HG03103 (cell line): Measurements from ENCODE around the gene GLUL.

ENCODE experiments used
- ATAC-seq: cut with Tn5 transposase; IDR thresholded peaks from one replicate; pipeline ENCODE4 v1.9.1; 2021; ENCODE audit warnings: low read depth; ENCODE audit not compliant: unreplicated experiment

Gene GLUL

GRCh38 chr1:182391362-182392049, at the start of gene GLUL:
GLUL (minus strand) TSS chr1:182391790; CDS start chr1:182388737, 3,053 bp downstream.
- ATAC-seq: peak; percentile 73

DNA sequence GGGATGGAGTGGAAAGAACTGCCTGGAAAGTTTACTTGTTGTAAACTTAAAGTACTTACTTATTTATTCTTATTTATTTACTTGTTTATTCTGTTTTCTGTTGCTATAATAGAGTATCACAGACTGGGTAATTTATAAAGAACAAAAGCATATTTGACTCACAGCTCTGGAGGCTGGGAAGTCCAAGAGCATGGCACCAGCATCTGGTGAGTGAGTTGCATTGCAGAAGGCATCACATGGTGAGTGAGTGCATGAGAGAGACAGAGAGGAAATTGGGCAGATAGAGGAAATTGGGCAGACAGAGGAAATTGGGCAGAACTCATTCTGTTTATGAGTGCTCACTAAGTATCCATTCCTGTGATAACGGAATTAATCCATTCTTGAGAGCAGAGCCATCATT, 46.7 kb upstream of the GLUL start:
- ATAC-seq: no peak

DNA sequence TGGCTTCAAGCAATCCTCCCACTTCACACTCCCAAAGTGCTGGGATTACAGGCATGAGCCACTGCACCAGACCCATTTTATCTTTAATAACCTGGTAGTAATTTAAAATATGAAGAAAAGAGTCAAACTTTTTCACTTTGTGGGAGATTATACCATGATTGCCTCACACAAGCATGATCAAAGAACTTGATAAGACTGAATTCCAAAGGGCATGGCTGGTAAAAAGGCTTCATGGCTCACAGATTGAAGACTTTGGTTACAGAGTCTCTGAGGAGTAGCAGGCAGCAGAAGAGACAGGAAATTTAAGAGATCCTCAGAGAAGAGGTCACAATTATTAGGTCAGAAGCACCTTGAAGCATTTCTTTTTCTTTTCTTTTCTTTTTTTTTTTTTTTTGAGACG, 42.0 kb upstream of the GLUL start:
- ATAC-seq: no peak

DNA sequence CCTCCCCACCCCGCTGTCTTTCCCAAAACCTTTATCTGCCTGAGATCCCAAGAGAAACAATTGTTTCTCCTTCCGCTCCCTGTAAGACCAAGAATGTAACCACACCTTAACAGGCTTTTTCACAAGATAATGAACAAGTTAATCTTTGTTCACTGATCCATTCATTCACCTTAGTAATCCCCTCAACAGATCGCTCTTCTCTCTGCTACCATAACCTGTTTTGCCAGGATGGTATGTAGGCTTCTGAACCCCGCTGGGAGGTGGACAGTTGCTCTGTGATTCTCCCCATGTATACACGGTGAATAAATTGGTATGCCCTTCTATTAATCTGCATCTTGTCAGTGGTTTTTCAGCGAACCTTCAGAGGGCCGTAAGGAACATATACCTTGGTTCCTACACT, 39.7 kb upstream of the GLUL start:
- no peak for ATAC-seq

DNA sequence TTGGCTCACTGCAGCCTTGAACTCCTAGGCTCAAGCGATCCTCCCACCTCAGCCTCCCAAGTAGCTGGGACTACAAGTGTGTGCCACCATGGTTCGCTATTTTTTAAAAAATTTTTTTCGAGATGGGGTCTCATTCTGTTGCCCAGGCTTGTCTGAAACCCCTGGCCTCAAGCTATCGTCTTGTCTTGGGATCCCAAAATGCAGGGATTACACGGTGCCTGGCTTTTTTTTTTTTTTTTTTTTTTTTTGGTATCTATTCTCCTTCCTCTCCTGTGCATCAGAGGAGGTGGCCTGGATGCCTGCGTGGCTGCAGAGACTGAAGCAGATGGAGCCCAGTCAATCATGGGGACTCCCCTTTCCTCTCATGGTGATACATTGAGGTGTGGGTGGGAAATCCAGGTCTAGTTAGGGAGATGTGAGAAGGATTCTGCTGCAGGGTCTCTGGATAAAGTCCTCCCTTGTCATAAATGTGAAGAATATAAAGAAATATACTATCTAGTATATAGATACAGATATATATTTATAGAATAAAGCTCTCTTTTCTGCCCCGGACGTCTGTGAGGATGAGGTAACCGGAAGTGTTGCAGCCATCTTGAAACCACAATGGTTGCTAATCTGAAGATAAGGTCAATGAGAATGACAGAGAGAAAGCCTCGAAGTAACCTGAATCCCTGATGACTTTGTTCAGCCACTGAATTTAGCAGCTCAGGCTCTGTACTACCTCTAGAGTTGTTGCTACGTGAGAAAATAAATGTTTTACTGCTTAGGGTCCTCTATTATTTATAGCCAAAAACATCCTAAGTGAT, 38.9 kb upstream of the GLUL start:
- peak; percentile 41 for ATAC-seq

GRCh38 chr1:182428043-182428442, 36.5 kb upstream of the GLUL start:
- ATAC-seq: no peak

- peak; percentile 50 for ATAC-seq
Observed at GRCh38 chr1:182426442-182427430, 35.1 kb upstream of the GLUL start.

GRCh38 chr1:182415789-182416188, 24.2 kb upstream of the GLUL start:
- no peak for ATAC-seq

- ATAC-seq: no peak
Observed at GRCh38 chr1:182413969-182414368, 22.4 kb upstream of the GLUL start.

DNA sequence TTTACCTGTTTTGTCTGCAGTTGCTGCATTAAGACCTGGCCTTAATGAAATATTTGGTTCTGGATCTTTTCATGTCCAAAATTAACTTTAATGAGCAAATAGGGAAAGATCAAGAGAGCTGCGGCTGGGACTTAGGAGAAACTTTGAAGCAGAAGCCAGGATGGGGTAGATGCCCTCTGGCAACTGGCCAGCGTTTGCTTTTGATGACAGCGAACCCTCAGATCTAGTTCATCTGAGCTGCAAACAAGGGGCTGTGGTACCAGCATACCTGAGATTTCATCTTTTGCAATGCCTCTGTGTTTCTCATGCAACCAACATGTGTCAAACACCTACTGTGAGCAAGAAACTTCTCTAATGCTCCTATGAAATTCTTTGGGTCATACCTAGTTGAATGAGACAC, 21.9 kb upstream of the GLUL start:
- ATAC-seq: no peak

GRCh38 chr1:182410620-182411273, 19.2 kb upstream of the GLUL start:
- no peak for ATAC-seq

GRCh38 chr1:182410138-182410537, 18.5 kb upstream of the GLUL start:
- ATAC-seq: no peak

DNA sequence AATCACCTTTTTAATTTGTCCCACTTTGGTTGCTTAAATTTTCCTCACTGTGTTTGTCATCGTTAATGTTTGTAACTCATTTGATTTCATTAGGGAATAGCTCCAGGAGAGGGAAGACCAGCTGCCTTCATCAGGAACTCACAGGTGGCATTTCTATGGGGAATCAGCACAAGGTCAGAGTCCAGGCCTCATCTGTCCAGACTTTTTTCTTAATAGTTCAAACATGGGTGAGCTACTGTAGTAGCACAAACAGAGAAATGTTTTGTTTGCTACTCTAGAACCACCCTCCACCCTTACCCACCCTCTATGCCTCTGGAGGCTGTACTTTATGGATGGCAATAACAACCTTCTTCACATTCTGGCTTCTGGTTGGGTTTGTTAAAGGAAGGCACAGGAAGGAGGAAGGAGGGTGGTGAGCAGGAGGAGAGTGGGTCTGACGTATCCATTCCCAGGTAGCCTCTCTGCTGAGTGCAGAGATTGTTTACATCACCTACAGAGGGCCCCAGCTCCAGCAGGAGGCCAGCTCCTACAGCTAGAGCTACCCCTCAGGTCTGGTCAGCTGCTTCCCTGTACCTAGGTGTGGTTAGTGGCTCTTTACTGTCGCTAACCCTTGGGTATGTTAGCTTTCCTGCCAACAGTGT, 17.0 kb upstream of the GLUL start:
- ATAC-seq: no peak

DNA sequence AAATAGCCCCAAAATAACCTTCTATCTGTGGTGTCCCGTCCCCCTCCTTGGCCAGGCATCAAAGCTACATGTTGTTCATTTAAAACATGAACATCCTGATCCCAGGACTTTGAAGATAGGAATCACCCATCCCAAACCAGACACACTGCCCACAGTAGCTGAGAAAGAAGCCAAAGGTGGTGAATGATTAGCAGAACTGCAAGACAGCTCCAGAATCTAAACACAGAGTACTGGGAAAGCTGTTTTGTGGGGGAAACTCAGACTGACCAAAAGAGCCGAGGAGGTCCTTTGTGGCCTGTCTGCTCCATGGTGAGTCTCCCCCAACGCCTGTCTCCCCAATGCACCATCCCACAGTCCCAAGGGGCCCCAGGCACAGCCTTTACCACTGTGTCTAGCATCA, 16.1 kb upstream of the GLUL start:
- ATAC-seq: no peak

DNA sequence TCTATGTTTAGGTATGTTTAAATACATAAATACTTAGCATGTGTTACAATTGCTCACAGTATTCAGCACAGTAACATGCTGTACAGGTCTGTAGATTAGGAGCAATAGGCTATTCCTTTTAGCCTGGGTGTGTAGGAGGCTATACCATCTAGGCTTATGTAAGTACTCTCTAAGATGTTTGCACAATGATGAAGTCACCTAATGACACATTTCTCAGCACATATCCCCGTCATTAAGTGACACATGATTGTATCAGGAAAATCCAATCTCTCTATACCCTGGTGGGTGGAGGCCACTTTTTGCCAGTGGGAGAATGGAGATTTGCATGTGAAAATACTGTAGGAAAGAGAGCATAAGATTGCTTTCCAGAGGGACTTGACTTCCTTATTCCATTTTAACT, 14.4 kb upstream of the GLUL start:
- ATAC-seq: no peak

DNA sequence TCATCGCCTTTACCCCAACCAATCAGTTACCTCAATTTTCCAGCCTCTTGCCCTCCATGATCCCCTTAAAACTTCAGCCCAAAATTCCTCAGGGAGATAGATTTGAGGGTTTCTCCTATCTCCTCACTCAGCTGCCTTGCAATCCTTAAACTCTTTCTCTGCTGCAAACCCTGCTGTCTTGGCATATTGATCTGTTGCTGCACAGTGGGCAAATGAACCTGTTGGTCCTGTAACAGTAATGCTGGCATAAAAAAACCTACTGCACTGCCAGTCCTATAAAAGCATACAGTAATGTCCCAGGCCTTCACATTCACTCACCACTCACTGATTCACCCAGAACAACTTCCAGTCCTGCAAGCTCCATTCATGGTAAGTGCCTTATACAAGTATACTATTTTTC, 14.0 kb upstream of the GLUL start:
- ATAC-seq: no peak

DNA sequence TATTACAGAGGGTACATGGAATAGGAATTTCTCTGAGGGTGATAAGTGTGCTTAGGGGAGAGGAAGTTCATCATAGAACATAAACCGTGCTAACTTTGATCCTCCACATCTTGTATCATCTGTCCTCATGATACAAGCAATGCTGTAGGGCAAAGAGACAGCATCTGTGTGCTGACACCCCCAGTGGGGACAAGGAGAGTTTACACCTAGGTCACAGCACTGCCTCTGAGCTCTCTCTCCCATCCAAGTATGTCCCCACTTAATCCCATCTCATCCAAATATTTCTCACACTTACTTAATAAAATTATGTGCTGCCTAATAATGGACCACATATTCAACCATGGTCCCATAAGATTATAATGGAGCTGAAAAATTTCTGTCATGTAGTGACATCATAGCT, 13.2 kb upstream of the GLUL start:
- ATAC-seq: no peak

DNA sequence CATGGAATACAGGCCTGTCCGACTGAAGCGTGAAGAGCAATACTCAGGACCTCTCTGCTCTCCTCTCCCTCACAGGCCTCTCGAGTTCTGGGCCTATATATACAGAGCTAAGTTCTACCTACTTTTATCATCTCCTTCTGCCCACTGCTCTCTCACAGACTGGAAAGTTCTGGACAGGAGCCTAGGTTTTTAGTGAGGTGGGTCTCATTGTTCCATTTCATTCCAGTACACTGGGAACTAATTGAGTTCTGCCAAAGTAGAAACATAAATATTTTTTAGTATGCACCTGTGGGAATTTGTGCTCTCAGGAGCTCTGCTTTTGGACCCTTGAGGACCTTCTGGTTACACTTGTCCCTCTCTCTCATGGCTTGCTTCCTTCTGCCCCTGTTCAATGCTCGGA, 9.0 kb upstream of the GLUL start, which contains the start of gene TEDDM1:
Gene TEDDM1, minus strand, starts transcription at position 101 of the 400 bp plus-strand sequence. CDS start 182 bp downstream, outside the sequence.
- no peak for ATAC-seq

- ATAC-seq: no peak
Observed at GRCh38 chr1:182397653-182398393, 6.2 kb upstream of the GLUL start.
